ENCODE measurements around the gene ZMPSTE24. TPM values are rescaled to one million over a fixed set of nuclear protein-coding genes. Genes with fewer than 3 reads are reported as not detected.
A peak's percentile ranks its signal among the peaks of the same experiment; 100 is the strongest.
"Not testable (repeated sequence)": the region's sequence is repeated elsewhere in the genome, so short reads cannot be mapped to it uniquely, and the experiment has no call there.

The ZMPSTE24 gene
- total RNA-seq, 3 donors from 2014 or later = 56.4 to 59.6 (median 59.5) TPM

GRCh38 chr1:40339420-40340323 is 81.6 kb downstream of the ZMPSTE24 start:
- Mint-ChIP-seq H3K4me1 (ENCODE audit: low read depth) (peaks cover 38% of the 10 kb centered on the region), H3K4me3 (no peak overlapping the region), H3K9me3 (peaks cover 5% of the 10 kb centered on the region), H3K27me3 (ENCODE audit: low read depth) (no peaks in the 10 kb centered on the region), H3K36me3 (ENCODE audit: insufficient read depth) (no peaks in the 10 kb centered on the region)
- ATAC-seq (no peak), DNase-seq (no peak)

- H3K36me3 Mint-ChIP-seq (ENCODE audit: insufficient read depth) = no peaks in the 10 kb centered on the region
- peak overlapping the region; percentile 24 for H3K4me3 Mint-ChIP-seq
- DNase-seq = no peak
- ATAC-seq = peak; percentile 44 to 52
- H3K4me1 Mint-ChIP-seq (ENCODE audit: low read depth) = peaks cover 46% of the 10 kb centered on the region
- H3K9me3 Mint-ChIP-seq = peaks cover 5% of the 10 kb centered on the region
- no peaks in the 10 kb centered on the region for H3K27me3 Mint-ChIP-seq (ENCODE audit: low read depth)
Measured at GRCh38 chr1:40341491-40342380, 83.7 kb downstream of the ZMPSTE24 start.

GRCh38 chr1:40342381-40342717 is 84.3 kb downstream of the ZMPSTE24 start:
- peaks cover 46% of the 10 kb centered on the region for H3K4me1 Mint-ChIP-seq (ENCODE audit: low read depth)
- H3K4me3 Mint-ChIP-seq = peak overlapping the region; percentile 24
- not testable (repeated sequence) for H3K27me3 Mint-ChIP-seq (ENCODE audit: low read depth); H3K36me3 Mint-ChIP-seq (ENCODE audit: insufficient read depth); H3K9me3 Mint-ChIP-seq; DNase-seq; ATAC-seq

Other genes starting within 250 kb of the ZMPSTE24 start
- gene CAP1, start 217.5 kb upstream of the ZMPSTE24 start, total RNA-seq = 100 to 1,000 TPM; 349 to 426 (median 389) TPM
- gene PPT1, start 161.0 kb upstream of the ZMPSTE24 start, total RNA-seq = 100 to 1,000 TPM in 2 of 3 donors, 10 to 100 TPM in 1; 96.8 to 118 (median 109) TPM
- 10 to 100 TPM in 2 of 3 donors, 1 to 10 TPM in 1; 9.0 to 12.3 (median 11.0) TPM for gene RLF, start 96.8 kb upstream of the ZMPSTE24 start, total RNA-seq
- gene TMCO2, start 10.3 kb upstream of the ZMPSTE24 start, total RNA-seq = not detected
- gene COL9A2, start 59.0 kb downstream of the ZMPSTE24 start, total RNA-seq = 1 to 10 TPM in 2 of 3 donors, under 1 TPM in 1; 0.96 to 2.5 (median 1.2) TPM
- 100 to 1,000 TPM; 128 to 153 (median 142) TPM for gene SMAP2, start 115.5 kb downstream of the ZMPSTE24 start, total RNA-seq
- 10 to 100 TPM in 1 of 3 donors, 1 to 10 TPM in 2; 8.0 to 10.1 (median 9.6) TPM for gene ZFP69B, start 192.2 kb downstream of the ZMPSTE24 start, total RNA-seq
- 1 to 10 TPM; 2.6 to 3.7 (median 2.7) TPM for gene ZFP69, start 219.1 kb downstream of the ZMPSTE24 start, total RNA-seq